GM23338 (cell line): ENCODE measurements around the gene LCN12. TPM values are rescaled to one million over a fixed set of nuclear protein-coding genes. Genes with fewer than 3 reads are reported as not detected.

Source experiments
- ATAC-seq: fragments of 200-7000 bp; cut with Tn5 transposase; 3 replicates; pipeline ENCODE4 v1.9.1; 2020
- DNase-seq: peaks from one replicate; pipeline ENCODE4 v3.0.0-alpha.2; 2015; ENCODE audit warnings: low spot score
- H2AFZ ChIP-seq: fragments of 200-600 bp; sonication (generic); 2 replicates; pipeline ENCODE4 v1.8.0; 2016; ENCODE audit warnings: antibody characterized with exemption, mild to moderate bottlenecking, moderate library complexity
- H3F3A ChIP-seq: fragments of 200-600 bp; sonication (generic); replicated peaks from 2 replicates; pipeline ENCODE4 v1.8.0; 2017; ENCODE audit warnings: antibody characterized with exemption, mixed run types, low read depth
- H3K27ac ChIP-seq: fragments of 200-600 bp; sonication (generic); 2 replicates; pipeline ENCODE4 v1.6.1; 2016; ENCODE audit warnings: low read depth
- H3K27me3 ChIP-seq: fragments of 200-600 bp; sonication (generic); 2 replicates; pipeline ENCODE4 v1.8.0; 2016; ENCODE audit warnings: mild to moderate bottlenecking, mixed run types, moderate library complexity; ENCODE audit not compliant: insufficient read depth
- H3K36me3 ChIP-seq: fragments of 200-600 bp; sonication (generic); 2 replicates; pipeline ENCODE4 v1.8.0; 2016; ENCODE audit warnings: mild to moderate bottlenecking; ENCODE audit not compliant: insufficient read depth
- H3K4me1 ChIP-seq: fragments of 200-600 bp; sonication (generic); 2 replicates; pipeline ENCODE4 v1.8.0; 2016; ENCODE audit warnings: mild to moderate bottlenecking, moderate library complexity; ENCODE audit not compliant: insufficient read depth
- H3K4me2 ChIP-seq: fragments of 200-600 bp; sonication (generic); 2 replicates; pipeline ENCODE4 v1.7.1; 2017; ENCODE audit warnings: mixed run types
- H3K4me3 ChIP-seq: fragments of 200-600 bp; sonication (generic); 2 replicates; pipeline ENCODE4 v1.6.1; 2016; ENCODE audit warnings: mixed run types
- H3K79me2 ChIP-seq: fragments of 200-600 bp; sonication (generic); replicated peaks from 2 replicates; pipeline ENCODE4 v1.8.0; 2017; ENCODE audit warnings: mild to moderate bottlenecking; ENCODE audit not compliant: insufficient read depth
- H3K9me2 ChIP-seq: fragments of 200-600 bp; sonication (generic); 2 replicates; pipeline ENCODE4 v1.8.0; 2017; ENCODE audit not compliant: insufficient read depth
- H4K20me1 ChIP-seq: fragments of 200-600 bp; sonication (generic); replicated peaks from 2 replicates; pipeline ENCODE4 v1.8.0; 2017; ENCODE audit warnings: mild to moderate bottlenecking; ENCODE audit not compliant: insufficient read depth
- H3K27ac Mint-ChIP-seq: 2 replicates; pipeline ENCODE4 v1.8.0; 2020; ENCODE audit warnings: inconsistent platforms, mild to moderate bottlenecking, moderate library complexity, mixed read lengths
- H3K27me3 Mint-ChIP-seq: 3 replicates; pipeline ENCODE4 v1.8.0; 2022; ENCODE audit warnings: low read depth, mild to moderate bottlenecking, moderate library complexity, mixed read lengths, inconsistent platforms; ENCODE audit not compliant: insufficient read depth, poor library complexity
- H3K36me3 Mint-ChIP-seq: 3 replicates; pipeline ENCODE4 v1.8.0; 2021; ENCODE audit warnings: low read depth, mild to moderate bottlenecking, inconsistent platforms, moderate library complexity, mixed read lengths
- H3K4me1 Mint-ChIP-seq: 3 replicates; pipeline ENCODE4 v1.8.0; 2020; ENCODE audit warnings: mild to moderate bottlenecking, inconsistent platforms, mixed read lengths
- H3K4me3 Mint-ChIP-seq: 3 replicates; pipeline ENCODE4 v1.8.0; 2021; ENCODE audit warnings: moderate library complexity, mild to moderate bottlenecking, inconsistent platforms, mixed read lengths
- H3K9me3 Mint-ChIP-seq: 3 replicates; pipeline ENCODE4 v1.8.0; 2020; ENCODE audit warnings: moderate library complexity, mild to moderate bottlenecking, inconsistent platforms, mixed read lengths
- CREB1 ChIP-seq: fragments of 250-450 bp; sonication (Bioruptor Pico); IDR thresholded peaks from 2 replicates; pipeline ENCODE4 v1.5.0; 2020; ENCODE audit warnings: low read depth, mild to moderate bottlenecking, moderate library complexity
- ETS1 ChIP-seq: IDR thresholded peaks from 2 replicates; pipeline ENCODE4 v1.6.1; 2016; ENCODE audit warnings: antibody characterized with exemption
- REST ChIP-seq: IDR thresholded peaks from one replicate; pipeline ENCODE4 v1.6.1; 2018; ENCODE audit warnings: antibody characterized with exemption; ENCODE audit not compliant: unreplicated experiment
- ZNF114 ChIP-seq: fragments of 250-450 bp; sonication (Bioruptor Pico); IDR thresholded peaks from 2 replicates; pipeline ENCODE4 v1.5.0; 2020; ENCODE audit warnings: mild to moderate bottlenecking, moderate library complexity
- ZNF331 ChIP-seq: fragments of 250-450 bp; sonication (Bioruptor Pico); IDR thresholded peaks from 2 replicates; pipeline ENCODE4 v1.5.0; 2020; ENCODE audit warnings: low read depth, mild to moderate bottlenecking, moderate library complexity
- ZNF462 ChIP-seq: fragments of 250-450 bp; sonication (Bioruptor Pico); IDR thresholded peaks from 2 replicates; pipeline ENCODE4 v1.5.0; 2020; ENCODE audit warnings: mild to moderate bottlenecking, moderate library complexity
- polyA plus RNA-seq: library from polyadenylated mRNA; unstranded; fragments of >200 nt; fragmentation: Nextera tagmentation; extraction: Ambion mirVana; gene quantifications from 2 replicates; pipeline ENCODE4 v1.2.1, GENCODE V29; 2016
- total RNA-seq: library from RNA; depleted of rRNA; stranded (reverse); fragments of >200 nt; shearing (Covaris generic); gene quantifications from 2 replicates; pipeline ENCODE4 v1.2.3, GENCODE V29; 2014

Gene LCN12
- total and polyA plus RNA-seq, 2 experiments from 2014 or later: 0.39 to 0.69 TPM

- no peak for TF ChIP-seq ZNF462 (CRISPR knock-in tag)
- no peak for TF ChIP-seq ZNF114 (CRISPR knock-in tag)
- no peak for TF ChIP-seq CREB1 (CRISPR knock-in tag)
- no peak for TF ChIP-seq ZNF331 (CRISPR knock-in tag)
These were observed 9.2 kb upstream of the LCN12 start (continued) for GRCh38 chr9:136942881-136943230.

- no peaks in the 10 kb centered on the region for H3K27me3 ChIP-seq
- peak overlapping the region; percentile 88 for H3K4me3 ChIP-seq
- H2AFZ ChIP-seq: no peak overlapping the region
- H3K4me1 ChIP-seq: peaks cover 8% of the 10 kb centered on the region
- no peaks in the 10 kb centered on the region for H3K9me2 ChIP-seq
- H3K27ac Mint-ChIP-seq: no peak overlapping the region
- peaks cover 9% of the 10 kb centered on the region for H3K27me3 Mint-ChIP-seq
- H3K36me3 Mint-ChIP-seq: peaks cover 24% of the 10 kb centered on the region
- H3F3A ChIP-seq: peaks cover 3% of the 10 kb centered on the region; the same call in 1 of the 2 replicates
- H3K36me3 ChIP-seq: no peaks in the 10 kb centered on the region
- H3K27ac ChIP-seq: no peak overlapping the region
- H3K4me3 Mint-ChIP-seq: peak overlapping the region; percentile 75
- 0 out of 2 replicates have a peak, but pooled peaks cover 5% of the 10 kb centered on the region for H3K79me2 ChIP-seq
- H3K4me1 Mint-ChIP-seq: peaks cover 9% of the 10 kb centered on the region
- H3K9me3 Mint-ChIP-seq: no peaks in the 10 kb centered on the region
- ATAC-seq (peak; percentile 16), DNase-seq (peak; percentile 67)
- H4K20me1 ChIP-seq: no peaks in the 10 kb centered on the region; the same call in 1 of the 2 replicates
- peak overlapping the region; percentile 84 for H3K4me2 ChIP-seq
- TF ChIP-seq ZNF331 (CRISPR knock-in tag) (no peak), ETS1 (no peak), REST (no peak)
These were observed 8.5 kb upstream of the LCN12 start for GRCh38 chr9:136943291-136944211.
